ENCODE data around the gene ASXL2. TPM values are rescaled to one million over a fixed set of nuclear protein-coding genes. Genes with fewer than 3 reads are reported as not detected.

The ASXL2 gene
- total and polyA plus RNA-seq, 5 experiments from 2014 or later: 7.6 to 62.2 (median 11.2) TPM

DNA sequence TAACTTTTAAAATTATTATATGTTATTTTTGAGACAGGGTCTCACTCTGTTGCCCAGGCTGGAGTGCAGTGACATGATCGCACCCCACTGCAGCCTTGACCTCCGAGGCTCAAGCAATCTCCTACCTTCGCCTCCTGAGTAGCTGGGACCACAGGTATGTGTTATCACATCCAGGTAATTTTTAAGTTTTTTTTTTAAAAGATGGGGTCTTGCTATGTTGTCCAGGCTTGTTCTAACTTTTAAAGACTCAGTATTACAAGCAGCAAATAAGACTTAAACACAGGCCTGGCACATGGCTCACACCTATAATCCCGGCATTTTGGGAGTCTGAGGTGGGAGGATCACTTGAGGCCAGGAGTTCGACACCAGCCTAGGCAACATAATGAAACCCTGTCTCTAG is 101.2 kb downstream of the ASXL2 start:
- ATAC-seq (no peak), DNase-seq (no peak)
- Mint-ChIP-seq H3K9me3 (no peaks in the 10 kb centered on the region), H3K36me3 (peaks cover 0 to 31% (median 14%) of the 10 kb centered on the region in 3 donors), H3K4me1 (peaks cover 0 to 5% (median 2%) of the 10 kb centered on the region in 4 donors), H3K27me3 (no peaks in the 10 kb centered on the region), H3K27ac (peak overlapping the region in 1 of 10 donors; percentile 44), H3K4me3 (no peak overlapping the region)
- POLR2A ChIA-PET: no interaction called here

DNA sequence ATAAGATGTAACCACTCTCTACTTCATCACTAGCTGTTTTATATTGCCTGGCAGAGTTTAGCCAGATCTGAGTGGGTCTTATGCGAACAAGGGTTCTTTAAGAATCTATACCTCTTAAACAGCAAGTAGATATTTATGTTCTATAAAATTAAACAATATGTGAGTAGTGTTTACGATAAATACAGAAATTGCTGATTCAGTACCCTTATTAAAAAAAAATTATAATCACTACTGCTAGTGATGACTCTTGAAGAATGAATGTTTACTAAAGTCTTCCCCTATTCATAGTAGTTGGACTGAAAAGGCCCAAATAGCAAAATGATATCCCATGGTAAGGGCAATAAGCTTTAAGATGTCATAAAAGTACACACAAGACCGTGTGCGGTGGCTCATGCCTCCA is 106.2 kb downstream of the ASXL2 start:
- Mint-ChIP-seq H3K36me3 (peaks cover 0 to 61% (median 27%) of the 10 kb centered on the region in 3 donors), H3K4me1 (peaks cover 0 to 8% (median 7%) of the 10 kb centered on the region in 4 donors), H3K9me3 (no peaks in the 10 kb centered on the region), H3K4me3 (no peak overlapping the region), H3K27ac (peak overlapping the region in 1 of 10 donors; percentile 33), H3K27me3 (no peaks in the 10 kb centered on the region)
- ATAC-seq (no peak), DNase-seq (no peak)
- POLR2A ChIA-PET: no interaction called here

DNA sequence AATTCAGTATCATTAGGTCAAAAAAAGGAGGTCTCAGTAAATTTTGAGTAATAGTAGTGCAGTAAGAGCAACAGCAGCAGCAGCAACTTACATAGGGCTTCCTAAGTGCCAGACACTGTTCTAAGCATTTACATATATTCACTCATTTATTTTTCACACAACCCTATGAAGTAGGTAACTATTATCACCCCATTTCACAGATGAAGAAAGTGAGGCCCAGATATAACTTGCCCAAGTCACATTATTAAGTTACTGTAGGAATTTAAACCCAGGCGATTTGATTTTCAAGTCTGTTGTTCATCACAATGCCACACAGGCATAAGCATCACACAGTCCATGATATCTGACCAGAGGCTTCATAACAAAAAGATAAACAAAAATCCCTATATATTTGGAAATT is 114.7 kb downstream of the ASXL2 start:
- no peak for ATAC-seq
- Mint-ChIP-seq H3K4me1 (peaks cover 6 to 23% (median 7%) of the 10 kb centered on the region in 4 donors), H3K27ac (peak overlapping the region in 4 of 10 donors; percentile 2 to 53 (median 6)), H3K9me3 (no peaks in the 10 kb centered on the region), H3K36me3 (peaks cover 4 to 86% (median 33%) of the 10 kb centered on the region in 3 donors), H3K27me3 (no peaks in the 10 kb centered on the region), H3K4me3 (no peak overlapping the region)
- no peak for DNase-seq
- POLR2A ChIA-PET: no interaction called here

DNA sequence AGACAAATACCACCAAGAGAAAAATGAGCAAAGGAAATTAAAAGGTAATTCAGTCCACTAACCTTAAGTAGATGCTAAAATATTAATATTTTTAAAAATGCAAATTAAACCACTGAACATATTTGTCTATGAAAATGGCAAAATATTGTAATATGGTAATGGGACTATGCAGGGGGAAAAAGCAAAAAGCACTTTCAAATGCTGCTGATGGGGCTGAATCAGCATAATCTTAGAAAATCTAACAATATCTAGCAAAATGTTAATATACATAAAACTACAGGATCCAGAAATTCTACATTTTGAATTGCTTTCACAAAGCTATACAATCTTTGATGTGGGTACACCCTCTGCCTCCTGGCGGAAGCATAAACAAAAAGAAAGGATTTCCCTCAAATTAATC is 118.0 kb downstream of the ASXL2 start:
- H3K4me1 Mint-ChIP-seq: peaks cover 3 to 6% (median 6%) of the 10 kb centered on the region in 4 donors
- H3K27ac Mint-ChIP-seq: peak overlapping the region in 2 of 10 donors; percentile 30 to 51
- DNase-seq (no peak), ATAC-seq (no peak)
- no peaks in the 10 kb centered on the region for H3K9me3 Mint-ChIP-seq
- peaks cover 4 to 86% (median 22%) of the 10 kb centered on the region in 3 donors for H3K36me3 Mint-ChIP-seq
- no peaks in the 10 kb centered on the region for H3K27me3 Mint-ChIP-seq
- POLR2A ChIA-PET: no interaction called here
- no peak overlapping the region for H3K4me3 Mint-ChIP-seq

DNA sequence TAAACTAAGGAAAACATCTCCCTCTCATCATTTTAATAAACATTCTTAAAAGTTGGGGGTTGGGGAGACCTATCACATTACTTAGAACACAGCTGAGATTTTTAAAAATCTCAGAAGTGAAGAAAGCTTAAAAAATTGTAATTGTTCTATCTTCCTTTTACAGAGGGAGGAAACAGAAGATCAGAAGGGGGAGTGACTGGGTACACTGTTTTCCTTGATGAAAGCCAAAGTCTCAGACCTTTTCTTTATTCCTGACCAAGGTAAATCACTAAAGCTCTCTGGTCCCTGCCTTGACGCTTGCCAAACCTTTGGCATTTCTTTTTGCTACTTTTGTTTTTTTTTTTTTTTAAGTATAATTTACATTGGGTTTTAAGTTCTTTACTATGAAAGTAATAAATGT is 119.9 kb downstream of the ASXL2 start:
- H3K4me1 Mint-ChIP-seq: peaks cover 3 to 6% (median 6%) of the 10 kb centered on the region in 4 donors
- H3K4me3 Mint-ChIP-seq: no peak overlapping the region
- H3K27me3 Mint-ChIP-seq: no peaks in the 10 kb centered on the region
- DNase-seq (no peak), ATAC-seq (no peak)
- H3K36me3 Mint-ChIP-seq: peaks cover 12 to 90% (median 32%) of the 10 kb centered on the region in 3 donors
- peak overlapping the region in 4 of 10 donors; percentile 20 to 66 (median 30) for H3K27ac Mint-ChIP-seq
- no peaks in the 10 kb centered on the region for H3K9me3 Mint-ChIP-seq
- POLR2A ChIA-PET: no interaction called here

DNA sequence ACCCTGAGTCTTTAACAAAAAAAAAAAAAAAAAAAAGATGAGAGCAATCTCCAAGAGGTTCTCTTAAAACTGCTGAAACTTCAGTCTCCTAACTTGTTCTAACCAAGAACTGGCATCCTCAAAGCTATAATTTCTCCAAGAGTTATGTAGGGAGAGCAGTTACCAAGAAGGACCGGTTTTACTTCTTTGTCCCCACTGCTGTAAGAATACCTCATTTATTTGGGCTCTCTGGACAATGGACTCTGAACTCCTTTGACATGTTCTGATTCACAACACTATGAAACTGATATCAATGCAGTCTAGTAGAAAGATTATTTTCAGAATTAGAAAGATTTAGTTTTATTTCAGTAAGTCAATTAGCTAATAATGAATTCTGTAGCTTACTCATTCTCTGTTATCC is 120.4 kb downstream of the ASXL2 start:
- ATAC-seq: no peak
- H3K9me3 Mint-ChIP-seq: no peaks in the 10 kb centered on the region
- H3K27me3 Mint-ChIP-seq: no peaks in the 10 kb centered on the region
- DNase-seq: no peak
- H3K27ac Mint-ChIP-seq: no peak overlapping the region
- peaks cover 3 to 6% (median 5%) of the 10 kb centered on the region in 4 donors for H3K4me1 Mint-ChIP-seq
- no peak overlapping the region for H3K4me3 Mint-ChIP-seq
- POLR2A ChIA-PET: interaction anchor here (0.6 kb wide), 1 partner anchor 13 kb away, joined by 4 read pairs; no protein-coding TSS in a partner anchor
- peaks cover 12 to 90% (median 35%) of the 10 kb centered on the region in 3 donors for H3K36me3 Mint-ChIP-seq

DNA sequence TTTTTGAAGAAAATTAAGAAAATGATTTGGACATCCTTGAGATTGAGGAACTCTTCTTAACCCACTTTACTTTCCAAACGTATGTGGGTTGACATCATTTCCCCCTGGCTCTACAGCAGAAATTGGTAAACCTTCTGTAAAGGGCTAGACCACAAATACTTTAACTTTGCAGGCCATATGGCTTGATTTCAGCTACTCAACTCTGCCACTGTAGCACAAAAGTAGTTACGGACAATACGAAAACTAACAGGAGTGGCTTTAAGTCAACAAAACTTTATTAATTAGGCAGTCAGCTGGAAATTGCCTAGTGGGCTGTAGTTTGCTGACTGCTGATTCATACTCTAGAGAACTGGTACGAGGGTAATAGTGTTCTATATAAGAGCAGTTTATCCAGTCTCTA is 121.8 kb downstream of the ASXL2 start:
- DNase-seq: no peak

DNA sequence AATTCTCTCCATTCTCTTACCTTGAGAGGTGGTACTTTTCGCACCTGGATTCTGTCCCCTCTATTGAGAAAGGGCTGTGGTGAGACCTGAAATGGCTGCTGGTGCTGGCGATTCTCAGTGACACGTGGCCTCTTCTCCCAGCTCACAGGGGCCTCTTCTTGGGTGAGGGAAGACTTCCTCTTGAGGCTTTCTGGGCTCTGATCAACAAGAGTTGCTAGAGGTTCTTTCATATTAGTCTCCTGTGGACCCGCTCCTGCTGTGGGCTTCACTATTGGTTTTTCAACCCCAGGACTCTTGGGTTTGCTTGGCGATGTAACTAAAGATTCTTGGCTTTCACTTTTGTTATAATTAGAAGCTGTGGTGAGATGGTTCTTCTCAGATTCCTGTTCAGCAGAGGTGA is 128.6 kb downstream of the ASXL2 start:
- Mint-ChIP-seq H3K9me3 (no peaks in the 10 kb centered on the region), H3K4me1 (peaks cover under 1 to 5% (median 2%) of the 10 kb centered on the region in 4 donors), H3K27me3 (no peaks in the 10 kb centered on the region), H3K4me3 (peak overlapping the region in 1 of 10 donors; percentile 11), H3K27ac (peak overlapping the region in 5 of 10 donors; percentile 4 to 78 (median 65)), H3K36me3 (peaks cover 15 to 89% (median 33%) of the 10 kb centered on the region in 3 donors)
- ATAC-seq (no peak), DNase-seq (no peak)
- POLR2A ChIA-PET: no interaction called here

More for the DNA sequence above, 121.8 kb downstream of the ASXL2 start:
- no peaks in the 10 kb centered on the region for H3K27me3 Mint-ChIP-seq
- POLR2A ChIA-PET: no interaction called here
- peaks cover 12 to 94% (median 40%) of the 10 kb centered on the region in 3 donors for H3K36me3 Mint-ChIP-seq
- H3K4me3 Mint-ChIP-seq: no peak overlapping the region
- H3K9me3 Mint-ChIP-seq: no peaks in the 10 kb centered on the region
- no peak for ATAC-seq
- H3K27ac Mint-ChIP-seq: no peak overlapping the region
- H3K4me1 Mint-ChIP-seq: peaks cover 3 to 6% (median 5%) of the 10 kb centered on the region in 4 donors

DNA sequence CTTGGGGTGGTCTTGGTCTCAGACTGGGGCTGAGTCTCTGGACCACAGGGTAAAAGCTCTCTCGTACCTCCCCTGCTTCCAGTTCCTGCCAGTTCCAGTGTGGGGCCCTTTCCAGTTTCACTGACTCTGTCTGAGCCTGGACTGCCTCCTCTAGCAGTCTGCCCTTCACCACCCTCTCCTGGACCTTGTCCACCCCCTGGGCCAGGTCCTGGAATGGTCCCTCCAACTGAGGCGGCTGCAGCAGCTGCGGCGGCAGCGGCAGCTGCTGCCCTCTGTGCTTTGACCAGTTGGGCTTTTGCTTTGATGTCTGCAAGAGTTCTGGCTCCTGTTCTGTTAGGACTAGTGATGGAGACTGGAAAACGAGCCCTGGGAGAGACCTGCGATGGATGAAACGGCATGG is 134.2 kb downstream of the ASXL2 start:
- Mint-ChIP-seq H3K36me3 (peaks cover 0 to 77% (median 18%) of the 10 kb centered on the region in 3 donors), H3K27ac (peak overlapping the region; percentile 58 to 92 (median 84)), H3K4me3 (peak overlapping the region in 2 of 10 donors; percentile 71 to 80), H3K9me3 (no peaks in the 10 kb centered on the region), H3K4me1 (peaks cover 9 to 38% (median 33%) of the 10 kb centered on the region in 4 donors), H3K27me3 (no peaks in the 10 kb centered on the region)
- POLR2A ChIA-PET: no interaction called here
- no peak for ATAC-seq
- no peak for DNase-seq

DNA sequence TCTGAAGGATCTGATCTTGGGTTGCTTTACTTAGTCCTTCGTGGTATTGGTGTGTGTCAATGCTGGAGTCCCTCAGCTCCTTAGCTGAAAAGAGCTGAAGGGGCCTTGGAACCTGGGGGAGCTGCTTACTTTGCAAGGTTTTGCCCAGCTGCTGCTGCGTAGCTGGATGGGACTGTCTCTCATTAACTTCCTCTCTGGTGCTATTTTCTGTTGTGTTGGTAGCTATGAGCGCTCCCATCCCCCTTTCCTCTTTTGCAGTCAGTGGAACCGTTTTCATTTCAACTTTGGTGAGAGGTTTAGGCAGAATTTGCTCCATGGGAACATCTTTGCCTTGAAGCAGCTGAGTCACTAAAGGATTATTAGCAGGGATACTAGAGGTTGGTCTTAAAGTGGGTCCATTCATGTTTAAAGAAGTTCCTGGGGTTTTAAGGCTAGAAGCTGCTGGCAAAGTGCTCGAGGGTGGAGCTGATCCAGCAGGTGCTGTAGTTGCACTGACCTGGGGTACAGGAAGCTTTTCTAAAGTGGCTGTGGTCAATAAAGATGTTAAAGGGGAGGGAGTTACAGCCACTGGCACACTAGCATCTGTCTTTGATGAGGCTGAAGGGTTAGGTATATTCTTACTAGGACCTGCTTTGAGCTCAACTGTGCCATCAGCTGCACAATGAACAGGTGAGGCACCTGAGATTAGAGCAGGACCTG is 135.0 kb downstream of the ASXL2 start:
- no peaks in the 10 kb centered on the region for H3K9me3 Mint-ChIP-seq
- peak overlapping the region; percentile 42 to 81 (median 71) for H3K4me3 Mint-ChIP-seq
- ATAC-seq (peak; percentile 62 to 72), DNase-seq (peak in 4 of 10 donors; percentile 9 to 29 (median 17))
- POLR2A ChIA-PET: no interaction called here
- peaks cover 0 to 70% (median 15%) of the 10 kb centered on the region in 3 donors for H3K36me3 Mint-ChIP-seq
- H3K27ac Mint-ChIP-seq: peak overlapping the region; percentile 71 to 92 (median 89)
- H3K4me1 Mint-ChIP-seq: peaks cover 9 to 38% (median 33%) of the 10 kb centered on the region in 4 donors
- H3K27me3 Mint-ChIP-seq: no peaks in the 10 kb centered on the region

DNA sequence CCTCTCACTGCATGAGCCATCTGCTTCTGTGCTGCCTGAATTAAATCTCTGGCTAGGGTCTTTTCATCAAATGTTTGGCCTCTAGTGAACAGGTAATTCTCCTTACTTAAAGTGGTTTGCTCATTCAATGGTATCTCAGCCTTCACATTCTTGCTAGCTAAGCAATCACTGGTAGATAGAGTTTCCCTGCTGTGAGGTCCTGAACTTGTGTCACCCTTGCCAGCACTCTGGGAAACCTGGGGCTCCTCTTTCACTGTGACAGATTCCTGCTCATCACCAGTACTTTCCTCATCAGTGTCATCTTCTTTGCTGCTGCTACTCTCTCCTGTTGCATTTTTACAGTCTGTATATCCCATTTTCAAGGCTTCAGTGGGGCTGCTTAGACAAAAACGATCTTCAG is 135.8 kb downstream of the ASXL2 start:
- peaks cover 9 to 38% (median 33%) of the 10 kb centered on the region in 4 donors for H3K4me1 Mint-ChIP-seq
- ATAC-seq (no peak), DNase-seq (no peak)
- POLR2A ChIA-PET: no interaction called here
- H3K27me3 Mint-ChIP-seq: no peaks in the 10 kb centered on the region
- H3K36me3 Mint-ChIP-seq: peaks cover 0 to 64% (median 15%) of the 10 kb centered on the region in 3 donors
- H3K27ac Mint-ChIP-seq: peak overlapping the region in 9 of 10 donors; percentile 71 to 92 (median 90)
- peak overlapping the region in 2 of 10 donors; percentile 31 to 49 for H3K4me3 Mint-ChIP-seq
- H3K9me3 Mint-ChIP-seq: no peaks in the 10 kb centered on the region

DNA sequence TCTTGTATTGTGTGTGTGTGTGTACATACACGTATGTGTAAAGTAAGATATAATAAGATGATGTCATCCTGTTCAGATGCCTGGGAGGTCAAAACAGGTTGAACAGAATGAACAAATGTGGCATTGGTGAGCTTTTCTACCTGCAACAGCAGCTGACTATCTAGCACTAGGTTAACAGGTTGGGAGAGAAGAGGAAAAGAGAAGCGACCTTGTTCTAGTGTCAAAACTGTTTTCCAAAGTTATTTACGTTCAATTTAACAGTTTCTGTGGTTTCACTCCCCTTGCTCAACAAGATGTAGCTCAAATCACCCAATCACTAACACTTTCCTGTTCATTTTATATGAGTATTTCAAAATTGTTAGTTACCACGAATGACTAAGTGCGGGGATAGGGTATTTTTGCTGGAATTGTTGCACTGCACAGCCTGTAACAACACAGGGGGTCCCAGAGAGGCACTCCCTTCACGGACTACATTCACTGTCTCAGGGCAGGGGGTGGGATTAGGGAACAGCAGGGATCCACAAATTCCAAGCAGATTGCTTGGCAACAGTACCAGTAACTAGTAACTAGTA is 137.4 kb downstream of the ASXL2 start:
- POLR2A ChIA-PET: no interaction called here
- Mint-ChIP-seq H3K36me3 (peaks cover 0 to 54% (median 15%) of the 10 kb centered on the region in 3 donors), H3K4me3 (no peak overlapping the region), H3K4me1 (peaks cover 9 to 38% (median 33%) of the 10 kb centered on the region in 4 donors), H3K27ac (peak overlapping the region in 4 of 10 donors; percentile 18 to 50 (median 34)), H3K9me3 (no peaks in the 10 kb centered on the region), H3K27me3 (no peaks in the 10 kb centered on the region)
- ATAC-seq: no peak
- no peak for DNase-seq
